Skeletal muscle satellite cell (primary cell): ENCODE results near the gene TMEM132E.

Source experiments
- H3K27me3 ChIP-seq: 2 replicates; pipeline ENCODE4 v1.7.0; 2013; ENCODE audit warnings: low read length; ENCODE audit not compliant: control insufficient read depth, insufficient read depth
- H3K36me3 ChIP-seq: 2 replicates; pipeline ENCODE4 v1.7.0; 2013; ENCODE audit warnings: mild to moderate bottlenecking, control low read depth, low read length; ENCODE audit not compliant: insufficient read depth
- H3K4me1 ChIP-seq: 2 replicates; pipeline ENCODE4 v1.7.0; 2013; ENCODE audit warnings: low read length; ENCODE audit not compliant: control insufficient read depth, insufficient read depth
- H3K4me2 ChIP-seq: 2 replicates; pipeline ENCODE4 v1.7.0; 2013; ENCODE audit warnings: mild to moderate bottlenecking, low read length
- H3K4me3 ChIP-seq: 2 replicates; pipeline ENCODE4 v1.7.0; 2013; ENCODE audit warnings: low read length
- H3K9ac ChIP-seq: 2 replicates; pipeline ENCODE4 v1.7.0; 2013; ENCODE audit warnings: mild to moderate bottlenecking, low read depth, low read length, moderate library complexity
- H3K9me3 ChIP-seq: replicated peaks from 2 replicates; pipeline ENCODE4 v1.7.0; 2013; ENCODE audit warnings: mild to moderate bottlenecking, control low read depth, low read length

Gene TMEM132E

DNA sequence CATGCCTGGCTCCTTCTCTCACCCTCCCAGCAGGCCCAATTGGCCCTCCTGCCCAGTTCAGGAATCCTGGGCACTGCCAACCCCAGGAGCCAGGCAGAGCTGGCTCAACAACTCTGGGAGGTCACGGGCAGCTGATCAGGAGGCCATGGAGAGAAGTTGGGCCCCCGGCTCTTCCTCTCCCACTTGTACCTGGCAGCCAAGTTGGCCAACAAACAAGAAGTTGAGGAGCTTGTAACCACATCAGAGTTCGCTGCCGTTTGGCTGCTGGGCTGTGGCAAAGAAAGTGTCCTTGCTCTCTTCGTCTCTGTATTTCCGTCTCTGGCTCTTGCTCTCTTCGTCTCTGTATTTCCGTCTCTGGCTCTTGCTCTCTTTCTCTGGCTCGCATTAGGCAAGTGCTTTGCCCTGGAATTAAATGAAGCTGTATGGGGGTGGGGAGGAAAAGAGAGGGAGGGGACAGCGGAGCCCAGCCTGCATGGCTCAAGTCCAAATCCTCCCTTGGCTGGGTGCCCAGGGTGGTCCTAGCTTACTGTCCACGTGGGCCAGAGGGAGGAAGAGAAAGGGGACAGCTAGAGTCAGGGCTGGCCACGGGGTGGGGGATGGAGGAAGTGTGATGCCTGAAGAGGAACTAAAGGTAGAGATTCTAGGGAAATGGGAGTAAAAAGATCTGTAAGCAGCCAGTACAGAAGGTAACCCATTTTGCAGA is 7.8 kb upstream of the TMEM132E start:
- peaks cover 4% of the 10 kb centered on the region for H3K27me3 ChIP-seq
- no peak overlapping the region for H3K9ac ChIP-seq
- H3K4me3 ChIP-seq, result no peak overlapping the region
- H3K4me2 ChIP-seq, result no peak overlapping the region
- no peaks in the 10 kb centered on the region for H3K4me1 ChIP-seq
- no peaks in the 10 kb centered on the region for H3K36me3 ChIP-seq
- no peaks in the 10 kb centered on the region for H3K9me3 ChIP-seq

DNA sequence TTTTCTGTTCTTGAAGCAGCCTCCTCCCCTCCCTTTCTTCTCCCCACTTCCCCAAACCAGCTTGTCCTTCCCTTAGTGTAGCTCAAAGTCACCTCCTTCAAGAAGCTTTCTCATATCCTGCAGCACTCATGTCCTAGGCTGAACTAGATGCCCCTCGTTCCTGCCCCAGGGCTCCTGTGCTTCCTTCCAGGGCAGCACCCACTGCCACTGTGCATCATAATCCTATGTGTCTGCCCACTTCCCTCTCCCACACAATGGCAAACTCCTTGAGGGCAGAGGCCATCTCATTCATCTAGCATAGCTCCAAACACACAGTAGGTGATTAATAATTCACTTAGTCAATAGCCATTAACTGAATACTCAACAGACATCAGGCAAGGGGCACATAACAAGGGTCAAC is 6.9 kb upstream of the TMEM132E start:
- H3K4me3 ChIP-seq, result no peak overlapping the region
- no peak overlapping the region for H3K9ac ChIP-seq
- no peak overlapping the region for H3K4me2 ChIP-seq
- no peaks in the 10 kb centered on the region for H3K36me3 ChIP-seq
- H3K27me3 ChIP-seq, result peaks cover 6% of the 10 kb centered on the region
- no peaks in the 10 kb centered on the region for H3K4me1 ChIP-seq
- no peaks in the 10 kb centered on the region for H3K9me3 ChIP-seq

DNA sequence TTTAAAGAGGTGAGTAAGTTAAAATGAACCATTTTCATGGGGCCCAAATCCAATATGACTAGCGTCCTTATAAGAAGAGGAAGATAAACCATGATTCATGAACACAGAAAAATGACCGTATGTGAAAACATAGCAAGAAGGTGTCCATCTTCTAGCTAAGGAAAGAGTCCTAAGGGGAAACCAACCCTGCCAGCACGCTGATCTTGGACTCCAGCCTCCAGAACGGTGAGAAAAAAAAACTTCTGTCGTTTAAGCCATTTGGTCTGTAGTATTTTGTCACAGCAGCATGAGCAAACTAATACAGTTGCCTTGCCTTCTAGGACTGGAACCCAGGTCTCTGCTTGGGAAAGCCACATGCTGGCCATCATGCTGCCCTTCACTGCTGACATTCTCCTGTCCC is 4.2 kb upstream of the TMEM132E start:
- H3K4me3 ChIP-seq, result no peak overlapping the region
- H3K9ac ChIP-seq, result no peak overlapping the region
- no peaks in the 10 kb centered on the region for H3K36me3 ChIP-seq
- peaks cover 11% of the 10 kb centered on the region for H3K4me1 ChIP-seq
- H3K27me3 ChIP-seq, result peaks cover 32% of the 10 kb centered on the region
- no peaks in the 10 kb centered on the region for H3K9me3 ChIP-seq
- no peak overlapping the region for H3K4me2 ChIP-seq

DNA sequence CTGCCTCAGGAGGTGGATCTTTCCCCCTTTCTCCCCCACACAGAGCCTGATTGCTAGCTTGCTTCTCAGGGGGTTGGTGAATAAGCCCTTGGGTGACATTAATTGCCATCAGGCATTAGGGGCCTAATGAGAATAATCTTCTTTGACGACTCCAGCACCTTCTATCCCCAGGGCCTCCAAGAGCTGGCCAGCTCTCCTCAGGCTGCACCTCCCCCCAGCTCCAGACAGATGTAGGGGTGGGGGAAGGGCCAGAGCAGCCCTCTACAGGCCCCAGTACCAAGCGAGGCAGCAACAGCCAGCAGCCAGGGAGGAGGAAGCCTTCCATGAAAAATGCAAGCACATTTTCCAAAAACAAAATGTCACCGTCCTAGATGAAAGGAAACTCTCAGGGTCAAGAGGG is 1.4 kb upstream of the TMEM132E start:
- H3K4me3 ChIP-seq, result no peak overlapping the region
- peaks cover 61% of the 10 kb centered on the region for H3K27me3 ChIP-seq
- H3K4me1 ChIP-seq, result peaks cover 15% of the 10 kb centered on the region
- no peak overlapping the region for H3K4me2 ChIP-seq
- H3K9ac ChIP-seq, result no peak overlapping the region
- H3K9me3 ChIP-seq, result no peaks in the 10 kb centered on the region
- H3K36me3 ChIP-seq, result no peaks in the 10 kb centered on the region

DNA sequence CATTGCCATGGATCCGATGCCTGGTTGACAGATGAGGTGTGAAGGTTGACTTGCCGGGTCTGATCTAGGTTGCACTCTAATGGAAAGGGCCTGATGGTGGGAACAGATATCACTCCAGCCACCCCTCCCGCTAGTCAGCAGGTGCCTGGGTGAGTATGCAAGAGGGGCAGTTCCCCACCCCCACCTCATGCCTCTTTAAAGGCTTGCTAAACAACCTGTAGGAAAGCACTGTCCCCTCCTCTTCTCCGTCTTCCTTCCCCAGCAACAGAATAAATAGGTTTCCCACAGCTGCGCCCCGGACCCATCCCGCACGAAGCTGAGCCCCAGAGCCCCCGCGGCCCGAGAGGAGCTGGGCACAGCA is 746 bp upstream of the TMEM132E start:
- H3K9ac ChIP-seq, result no peak overlapping the region
- peaks cover 67% of the 10 kb centered on the region for H3K27me3 ChIP-seq
- peak overlapping the region; percentile 80 for H3K4me2 ChIP-seq
- no peaks in the 10 kb centered on the region for H3K36me3 ChIP-seq
- no peaks in the 10 kb centered on the region for H3K9me3 ChIP-seq
- H3K4me3 ChIP-seq, result no peak overlapping the region
- peaks cover 15% of the 10 kb centered on the region for H3K4me1 ChIP-seq

DNA sequence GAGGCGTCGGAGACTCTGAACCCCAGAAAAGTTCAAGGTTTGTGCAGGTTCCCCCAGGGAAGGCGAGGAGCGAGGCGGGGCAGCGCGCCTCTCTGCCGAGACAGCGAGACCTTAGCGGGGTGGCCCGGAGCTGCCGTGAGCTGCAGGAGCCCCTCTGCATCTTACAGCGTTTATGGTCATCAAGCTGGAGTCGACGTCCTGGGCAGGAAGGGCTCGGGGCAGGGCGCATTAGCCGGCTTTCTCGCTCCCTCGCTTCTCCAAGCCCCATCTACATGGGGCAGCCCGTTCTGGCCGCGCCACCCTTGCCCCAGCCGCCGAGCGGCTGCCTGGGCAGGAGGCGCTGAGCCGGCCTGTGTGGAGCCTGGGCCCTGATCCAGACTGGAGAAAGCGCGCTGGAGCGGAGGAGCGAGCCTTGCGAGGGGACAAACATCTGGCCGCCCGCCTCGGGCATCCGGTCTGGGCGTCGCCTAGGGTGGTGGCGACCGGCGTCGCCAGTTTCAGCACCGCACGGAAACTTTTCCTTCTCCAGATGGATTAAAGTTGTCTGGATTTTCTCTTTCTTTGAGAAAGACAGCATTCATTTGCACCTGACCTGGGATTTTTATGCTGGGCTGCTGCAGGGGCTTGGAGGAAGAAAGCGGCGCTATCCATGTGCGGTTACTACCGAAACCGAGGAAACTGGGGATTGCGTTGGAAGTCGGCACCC is 750 bp downstream of the TMEM132E start:
- H3K4me1 ChIP-seq, result peaks cover 15% of the 10 kb centered on the region
- no peak overlapping the region for H3K4me3 ChIP-seq
- no peaks in the 10 kb centered on the region for H3K36me3 ChIP-seq
- H3K9me3 ChIP-seq, result no peaks in the 10 kb centered on the region
- H3K9ac ChIP-seq, result no peak overlapping the region
- peak overlapping the region; percentile 80 for H3K4me2 ChIP-seq
- peaks cover 70% of the 10 kb centered on the region for H3K27me3 ChIP-seq

DNA sequence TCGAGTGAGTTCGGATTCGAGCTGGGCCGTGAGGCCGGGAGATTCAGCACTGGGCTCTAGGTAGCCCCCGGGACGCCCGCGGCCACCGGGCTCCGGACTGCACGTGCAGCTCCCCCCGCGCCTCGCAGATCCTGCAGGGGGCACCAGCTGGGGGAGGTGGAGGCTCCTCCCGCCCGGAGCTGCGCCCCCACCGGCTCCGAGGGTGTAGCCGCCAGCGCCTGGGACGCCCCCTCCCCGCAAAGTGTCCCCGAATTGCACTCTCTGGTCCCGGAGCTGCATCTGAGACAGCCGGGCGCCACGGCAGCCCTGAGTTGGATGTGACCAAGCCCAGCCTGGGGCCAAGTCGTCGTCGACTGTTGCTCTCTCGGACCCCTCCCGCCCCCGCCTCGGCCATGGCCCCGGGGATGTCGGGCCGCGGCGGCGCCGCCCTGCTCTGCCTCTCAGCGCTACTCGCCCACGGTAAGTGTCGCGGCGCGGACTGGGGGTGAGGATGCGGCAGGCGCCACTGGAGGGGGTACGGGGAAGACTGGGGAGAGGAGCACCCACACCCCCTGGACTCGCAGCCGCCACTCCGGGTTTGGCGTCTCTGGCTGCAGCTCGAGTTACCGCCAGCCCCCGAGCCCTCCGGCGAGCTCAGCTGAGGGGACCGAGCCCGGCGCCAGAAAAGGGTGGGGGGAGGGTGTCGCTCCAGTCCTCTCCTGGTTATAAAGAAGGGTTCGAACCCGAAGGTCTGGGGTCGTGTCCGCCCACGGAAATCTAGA is 1.5 kb downstream of the TMEM132E start:
- peaks cover 65% of the 10 kb centered on the region for H3K27me3 ChIP-seq
- H3K9ac ChIP-seq, result no peak overlapping the region
- H3K4me2 ChIP-seq, result peak overlapping the region; percentile 29
- H3K4me1 ChIP-seq, result peaks cover 15% of the 10 kb centered on the region
- H3K4me3 ChIP-seq, result no peak overlapping the region
- no peaks in the 10 kb centered on the region for H3K9me3 ChIP-seq
- H3K36me3 ChIP-seq, result no peaks in the 10 kb centered on the region

DNA sequence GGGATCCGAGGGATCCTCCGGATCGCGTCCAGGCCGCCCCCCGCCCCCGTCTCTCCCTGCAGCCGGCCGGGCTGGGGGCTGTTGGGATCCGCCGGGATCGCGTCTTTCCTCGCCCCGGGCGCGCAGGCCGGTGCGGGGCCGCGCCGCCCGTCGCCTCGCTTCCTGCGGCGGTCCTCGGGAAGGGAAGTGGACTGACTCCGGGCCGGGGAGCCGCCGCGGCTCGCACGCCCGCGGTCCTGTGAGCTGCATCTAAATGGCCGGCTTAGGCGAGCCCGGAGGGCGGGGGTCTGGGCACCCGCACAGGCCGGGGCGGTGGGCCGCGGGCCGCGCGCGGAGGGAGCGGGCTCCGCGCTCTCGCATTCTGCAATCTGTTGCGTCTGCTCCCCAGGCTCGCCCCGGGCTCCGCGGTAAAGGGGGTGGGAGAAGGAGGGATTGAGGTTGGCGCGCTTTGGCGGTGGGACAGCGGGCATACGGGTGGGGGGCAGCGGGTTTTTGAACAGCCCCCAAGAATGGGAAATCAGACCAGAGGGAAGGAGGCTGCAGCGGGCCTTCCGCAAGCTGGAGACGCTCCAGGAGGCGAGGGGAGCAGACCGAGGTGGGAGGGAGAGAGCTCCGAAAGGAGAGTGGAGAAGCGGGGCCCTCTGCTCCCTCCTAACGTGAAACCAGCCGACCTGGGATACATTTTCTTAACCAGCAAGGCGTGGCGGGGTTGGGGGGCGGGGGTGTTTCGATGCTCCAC is 2.2 kb downstream of the TMEM132E start:
- H3K4me3 ChIP-seq, result no peak overlapping the region
- H3K4me1 ChIP-seq, result peaks cover 15% of the 10 kb centered on the region
- H3K4me2 ChIP-seq, result no peak overlapping the region
- H3K36me3 ChIP-seq, result no peaks in the 10 kb centered on the region
- H3K9me3 ChIP-seq, result no peaks in the 10 kb centered on the region
- no peak overlapping the region for H3K9ac ChIP-seq
- H3K27me3 ChIP-seq, result peaks cover 65% of the 10 kb centered on the region

DNA sequence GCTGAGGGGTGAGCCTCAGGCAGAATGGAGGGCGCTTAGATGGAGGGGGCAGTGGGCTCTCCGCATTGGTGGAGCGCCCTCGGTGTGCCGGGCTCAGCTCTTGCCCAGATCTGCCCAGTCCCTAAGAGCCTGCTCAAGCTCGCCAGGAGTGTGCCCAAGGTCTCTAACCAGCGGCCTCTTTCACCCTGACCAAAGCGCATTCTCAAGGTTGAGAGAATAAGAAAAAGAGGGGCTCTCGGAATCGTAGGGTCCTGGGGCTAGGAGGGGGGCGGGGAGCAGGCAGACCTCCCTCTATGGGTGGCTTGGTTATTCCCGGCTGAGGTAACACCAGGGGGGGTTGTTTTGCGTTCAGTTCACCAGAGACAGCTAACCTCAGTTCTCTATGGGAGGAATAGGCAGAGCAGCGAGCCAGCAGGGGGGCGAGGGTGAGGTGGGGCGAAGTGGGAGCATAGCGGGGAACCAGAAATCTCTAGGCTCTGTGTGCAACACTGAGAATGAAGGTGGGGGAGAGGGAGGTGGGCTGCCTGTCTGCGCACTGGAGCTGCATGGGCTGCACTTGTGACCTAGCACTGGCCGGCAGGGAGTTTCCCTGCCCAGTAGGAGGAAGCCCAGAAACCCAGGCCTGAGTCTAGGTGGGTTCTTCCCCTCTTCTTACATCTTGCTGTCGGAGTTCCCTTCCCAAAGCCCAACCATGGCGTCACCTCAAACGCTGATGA is 3.0 kb downstream of the TMEM132E start:
- Histone ChIP-seq H3K27me3 (peaks cover 65% of the 10 kb centered on the region), H3K4me3 (no peak overlapping the region), H3K36me3 (no peaks in the 10 kb centered on the region), H3K4me2 (no peak overlapping the region), H3K4me1 (peaks cover 15% of the 10 kb centered on the region), H3K9me3 (no peaks in the 10 kb centered on the region), H3K9ac (no peak overlapping the region)

DNA sequence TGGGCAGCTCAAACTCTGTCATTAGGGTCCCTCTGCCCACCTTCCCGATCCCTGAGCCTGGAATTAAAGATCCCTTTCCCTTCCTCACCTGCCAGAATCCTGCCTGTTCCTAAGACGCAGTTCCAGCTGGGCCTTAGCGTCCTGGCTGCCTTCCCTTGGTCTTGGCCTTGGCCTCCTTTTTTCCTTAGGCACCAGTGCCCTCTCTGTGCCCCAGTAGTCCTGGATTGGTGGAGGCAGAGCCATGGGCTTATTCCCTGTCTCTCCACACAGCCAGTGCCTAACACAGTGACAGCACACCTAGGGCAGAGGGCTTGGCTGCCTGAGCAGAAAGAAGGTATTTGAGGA is 3.5 kb downstream of the TMEM132E start:
- Histone ChIP-seq H3K4me2 (no peak overlapping the region), H3K4me1 (peaks cover 15% of the 10 kb centered on the region), H3K27me3 (peaks cover 60% of the 10 kb centered on the region), H3K9ac (no peak overlapping the region), H3K4me3 (no peak overlapping the region), H3K36me3 (no peaks in the 10 kb centered on the region), H3K9me3 (no peaks in the 10 kb centered on the region)
